Mesothelial cell of epicardium (in vitro differentiated cells): Measurements from ENCODE around the gene OR10G3. TPM values are rescaled to one million over a fixed set of nuclear protein-coding genes. Genes with fewer than 3 reads are reported as not detected.
A peak's percentile ranks its signal among the peaks of the same experiment; 100 is the strongest.

Source experiments
- DNase-seq, 2 experiments: peaks; one replicate each; pipeline ENCODE4 v3.0.0; 2021; ENCODE audit warnings: low spot score in 2 of 2; ENCODE audit not compliant: unreplicated experiment in 2 of 2
- H3K27ac Mint-ChIP-seq: 2 replicates; pipeline ENCODE4 v1.8.0; 2021; ENCODE audit warnings: mixed read lengths
- H3K27me3 Mint-ChIP-seq: 2 replicates; pipeline ENCODE4 v1.8.0; 2021; ENCODE audit warnings: low read depth, mixed read lengths
- H3K36me3 Mint-ChIP-seq: 2 replicates; pipeline ENCODE4 v1.8.0; 2021; ENCODE audit warnings: mixed read lengths
- H3K4me1 Mint-ChIP-seq: 2 replicates; pipeline ENCODE4 v1.8.0; 2021; ENCODE audit warnings: mixed read lengths
- H3K4me3 Mint-ChIP-seq: 2 replicates; pipeline ENCODE4 v1.8.0; 2021; ENCODE audit warnings: mild to moderate bottlenecking, moderate library complexity, mixed read lengths
- H3K9me3 Mint-ChIP-seq: 2 replicates; pipeline ENCODE4 v1.8.0; 2021; ENCODE audit warnings: mixed read lengths
- CTCF ChIP-seq: fragments of 200-600 bp; sonication (generic); IDR thresholded peaks from one replicate; pipeline ENCODE4 v1.5.0; 2021; ENCODE audit warnings: antibody characterized with exemption; ENCODE audit not compliant: unreplicated experiment
- total RNA-seq: library from RNA; stranded (reverse); gene quantifications from 3 replicates; pipeline ENCODE4 v1.2.1, GENCODE V29; 2021

The OR10G3 gene
- total RNA-seq, 1 donor from 2014 or later, result not detected

- Mint-ChIP-seq H3K9me3 (no peaks in the 10 kb centered on the region), H3K27ac (peak within 1 kb of the TSS; percentile 90), H3K4me3 (peak within 1 kb of the TSS; percentile 80), H3K36me3 (peaks cover 25% of the 10 kb centered on the region), H3K4me1 (peaks cover 33% of the 10 kb centered on the region), H3K27me3 (no peaks in the 10 kb centered on the region)
- DNase-seq, result peak; percentile 75 to 80
- no peak for TF ChIP-seq CTCF
Measured at GRCh38 chr14:21525962-21526671, 53.8 kb downstream of the OR10G3 start, which contains the start of gene SALL2. Gene SALL2, minus strand, starts transcription at chr14:21526346. Its CDS starts 219 bp downstream, at chr14:21526127.

DNA sequence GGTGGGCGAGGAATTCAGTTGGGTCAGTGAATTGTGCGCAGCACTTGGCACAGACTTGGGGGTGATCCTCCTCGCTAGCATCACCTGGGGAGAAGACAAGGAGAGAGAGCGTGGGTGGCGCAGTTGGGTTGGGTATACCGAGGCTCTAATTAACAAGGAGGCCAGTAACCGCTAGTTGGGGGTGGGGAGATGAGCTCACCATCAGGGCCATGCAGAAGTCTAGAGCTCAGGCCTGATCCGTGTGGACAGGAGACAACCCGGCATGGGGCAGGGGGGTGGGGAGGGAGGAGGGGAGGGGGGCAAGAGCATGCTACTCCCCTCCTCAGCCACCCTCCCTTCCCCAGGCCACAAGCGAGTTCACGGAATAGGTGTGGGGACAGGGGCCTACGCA is 54.3 kb downstream of the OR10G3 start:
- DNase-seq, result no peak
- H3K27ac Mint-ChIP-seq, result peak overlapping the region; percentile 51
- peaks cover 30% of the 10 kb centered on the region for H3K36me3 Mint-ChIP-seq
- H3K27me3 Mint-ChIP-seq, result no peaks in the 10 kb centered on the region
- peak overlapping the region; percentile 80 for H3K4me3 Mint-ChIP-seq
- no peaks in the 10 kb centered on the region for H3K9me3 Mint-ChIP-seq
- TF ChIP-seq CTCF, result no peak
- H3K4me1 Mint-ChIP-seq, result peaks cover 30% of the 10 kb centered on the region

DNA sequence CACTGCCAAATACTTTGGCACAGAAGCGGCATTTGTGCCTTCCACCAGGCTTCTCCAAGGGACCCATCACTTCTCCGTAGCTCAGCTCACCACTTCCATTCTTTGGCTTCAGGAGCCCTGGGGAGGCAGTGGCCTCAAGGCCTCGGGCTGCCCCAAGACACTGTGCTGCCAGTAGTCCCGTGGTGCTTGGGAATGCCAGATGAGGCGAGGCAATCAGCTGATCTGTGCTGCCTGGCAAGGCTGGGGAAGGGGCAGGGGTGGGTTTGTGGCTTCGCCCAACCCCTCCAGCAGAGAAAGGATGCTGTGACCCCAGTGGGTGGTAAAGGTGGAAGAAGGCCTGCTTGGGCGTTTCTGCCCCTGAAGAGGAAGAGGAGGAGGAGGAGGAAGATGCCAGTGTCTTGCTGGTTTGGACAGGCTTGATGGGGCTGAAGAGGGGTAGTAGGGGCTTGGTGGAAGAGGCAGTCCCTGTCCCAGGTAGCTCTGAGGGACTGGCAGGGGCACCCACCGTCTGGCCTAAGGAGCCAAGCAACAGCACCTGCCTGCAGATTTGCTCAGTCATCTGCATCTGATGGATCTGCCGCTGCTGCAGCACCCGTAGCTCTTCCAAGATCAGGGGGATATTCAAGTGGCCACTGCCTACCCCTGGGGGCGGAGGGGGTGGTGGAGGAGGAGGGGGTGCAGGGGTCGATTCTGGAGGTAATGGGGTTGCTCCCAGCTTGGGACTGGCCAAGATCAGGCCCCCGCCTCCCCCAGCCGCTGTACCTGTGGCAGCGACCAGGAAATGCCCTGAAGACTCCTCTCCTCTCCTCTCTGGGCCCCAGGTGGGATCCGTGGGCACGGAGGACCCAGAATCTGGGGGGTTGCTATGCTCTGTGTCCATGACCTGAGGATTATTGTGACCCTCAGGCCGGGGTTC is 55.0 kb downstream of the OR10G3 start:
- H3K4me1 Mint-ChIP-seq, result peaks cover 30% of the 10 kb centered on the region
- no peak for TF ChIP-seq CTCF
- peaks cover 32% of the 10 kb centered on the region for H3K36me3 Mint-ChIP-seq
- peak overlapping the region; percentile 51 for H3K27ac Mint-ChIP-seq
- DNase-seq, result no peak
- H3K27me3 Mint-ChIP-seq, result no peaks in the 10 kb centered on the region
- H3K4me3 Mint-ChIP-seq, result peak overlapping the region; percentile 80
- H3K9me3 Mint-ChIP-seq, result no peaks in the 10 kb centered on the region

GRCh38 chr14:21523203-21523602 is 56.7 kb downstream of the OR10G3 start:
- no peak for DNase-seq
- no peaks in the 10 kb centered on the region for H3K9me3 Mint-ChIP-seq
- no peaks in the 10 kb centered on the region for H3K27me3 Mint-ChIP-seq
- TF ChIP-seq CTCF, result no peak
- no peak overlapping the region for H3K27ac Mint-ChIP-seq
- peaks cover 28% of the 10 kb centered on the region for H3K4me1 Mint-ChIP-seq
- H3K4me3 Mint-ChIP-seq, result no peak overlapping the region
- H3K36me3 Mint-ChIP-seq, result peaks cover 32% of the 10 kb centered on the region

DNA sequence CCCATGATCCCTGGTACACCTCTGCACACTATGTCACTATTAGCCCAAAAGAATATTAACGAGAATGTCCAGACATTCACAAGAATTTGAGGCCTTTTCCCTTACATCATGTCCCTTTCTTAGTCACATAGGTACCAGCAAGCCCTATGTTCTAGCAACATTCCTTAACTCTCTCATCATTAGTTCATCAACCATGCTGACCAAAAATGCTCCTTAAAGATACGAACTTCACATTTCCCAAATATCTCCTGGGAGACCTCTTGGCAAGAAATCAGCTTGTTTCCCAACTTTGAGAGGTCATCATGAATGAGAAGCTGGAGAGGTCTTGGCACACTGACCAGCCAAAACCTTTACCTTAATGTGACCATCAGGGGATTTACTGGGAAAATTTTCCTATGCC is 58.4 kb downstream of the OR10G3 start:
- peaks cover 32% of the 10 kb centered on the region for H3K36me3 Mint-ChIP-seq
- H3K27me3 Mint-ChIP-seq, result no peaks in the 10 kb centered on the region
- H3K4me3 Mint-ChIP-seq, result no peak overlapping the region
- H3K27ac Mint-ChIP-seq, result no peak overlapping the region
- peaks cover 20% of the 10 kb centered on the region for H3K4me1 Mint-ChIP-seq
- no peak for DNase-seq
- no peaks in the 10 kb centered on the region for H3K9me3 Mint-ChIP-seq
- TF ChIP-seq CTCF, result no peak
